Panc1 (cell line): ENCODE data around the gene RPL7A. TPM values are rescaled to one million over a fixed set of nuclear protein-coding genes. Genes with fewer than 3 reads are reported as not detected.

Experiments
- ATAC-seq: fragments of 200-7000 bp; cut with Tn5 transposase; 2 replicates; pipeline ENCODE4 v1.9.1; 2020; ENCODE audit warnings: mild to moderate bottlenecking, moderate library complexity
- BruUV-seq: library from RNA; stranded (reverse); fragments of 400-500 nt; replicated peaks from 2 replicates; lab custom pipeline; 2021; lab: Mats Ljungman, UMichigan
- CTCF ChIA-PET: fragments of 300-600 bp; sonication (Branson Sonifier 250); formaldehyde crosslinking; loops from one replicate; lab custom pipeline; 2022; ENCODE audit warnings: antibody characterized with exemption; lab: Charles Lee
- POLR2A ChIA-PET: fragments of 300-600 bp; sonication (Branson Sonifier 250); formaldehyde crosslinking; loops from one replicate; lab custom pipeline; 2022; ENCODE audit warnings: antibody characterized with exemption; lab: Charles Lee
- DNase-seq: peaks from one replicate; pipeline ENCODE4 v3.0.0-alpha.2; 2010; ENCODE audit warnings: low read depth, low spot score
- H3K27ac ChIP-seq: 2 replicates; pipeline ENCODE4 v1.5.1; 2011; ENCODE audit warnings: mild to moderate bottlenecking, low read length, inconsistent platforms
- H3K27me3 ChIP-seq: fragments of 200-500 bp; sonication (Bioruptor generic); 2 replicates; pipeline ENCODE4 v1.6.0; 2014; ENCODE audit warnings: low read length, inconsistent platforms; ENCODE audit not compliant: control insufficient read depth, insufficient read depth
- H3K36me3 ChIP-seq: fragments of 200-500 bp; sonication (Bioruptor generic); 2 replicates; pipeline ENCODE4 v1.5.1; 2014; ENCODE audit warnings: inconsistent platforms, mild to moderate bottlenecking, low read length, moderate library complexity; ENCODE audit not compliant: control insufficient read depth, insufficient read depth
- H3K4me1 ChIP-seq: 2 replicates; pipeline ENCODE4 v1.5.1; 2011; ENCODE audit warnings: inconsistent platforms, mild to moderate bottlenecking, low read length, moderate library complexity; ENCODE audit not compliant: control insufficient read depth, insufficient read depth
- H3K4me3 ChIP-seq, 2 experiments: 2 replicates each; pipeline ENCODE4 v1.5.1; 2011 to 2012; ENCODE audit warnings: low read depth in 2 of 2, low read length in 2 of 2, mild to moderate bottlenecking in 2 of 2, inconsistent platforms in 1 of 2, moderate library complexity in 1 of 2
- H3K9me3 ChIP-seq: fragments of 200-500 bp; sonication (Bioruptor generic); 2 replicates; pipeline ENCODE4 v1.5.1; 2014; ENCODE audit warnings: low read depth, mild to moderate bottlenecking, inconsistent platforms, low read length, moderate library complexity; ENCODE audit not compliant: control insufficient read depth, insufficient read depth
- CTCF ChIP-seq: fragments of 450-650 bp; IDR thresholded peaks from 2 replicates; pipeline ENCODE4 v1.5.1; 2017; ENCODE audit warnings: mild to moderate bottlenecking
- POLR2AphosphoS5 ChIP-seq: IDR thresholded peaks from 2 replicates; pipeline ENCODE4 v1.6.1; 2012; ENCODE audit warnings: mild to moderate bottlenecking, low read depth, low read length, moderate library complexity
- REST ChIP-seq, 2 experiments: IDR thresholded peaks; 2 replicates each; pipeline ENCODE4 v1.6.1; 2011 to 2012; ENCODE audit warnings: low read depth in 2 of 2, control low read depth in 1 of 2, low read length in 1 of 2, mild to moderate bottlenecking in 1 of 2, moderate library complexity in 1 of 2; ENCODE audit not compliant: insufficient read depth in 1 of 2
- SIN3A ChIP-seq: IDR thresholded peaks from 2 replicates; pipeline ENCODE4 v1.6.1; 2012; ENCODE audit warnings: low read depth, mild to moderate bottlenecking, low read length, moderate library complexity, borderline replicate concordance; ENCODE audit not compliant: insufficient read depth
- TCF7L2 ChIP-seq: IDR thresholded peaks from 2 replicates; pipeline ENCODE4 v1.6.1; 2011; ENCODE audit warnings: mild to moderate bottlenecking, low read depth, low read length, inconsistent platforms
- in situ Hi-C: cut with HindIII; loops from 2 replicates; pipeline ENCODE4 v1.10.0; 2016; ENCODE audit warnings: low sequenced_read_pairs, low pct_unique_long_range_greater_than_20kb
- intact Hi-C: fragments of 100-400 bp; cut with micrococcal nuclease; formaldehyde crosslinking; loops from one replicate; pipeline ENCODE4 v1.10.0; 2022; ENCODE audit not compliant: unreplicated experiment
- total RNA-seq: library from RNA; stranded (reverse); gene quantifications from one replicate; pipeline ENCODE4 v1.2.1, GENCODE V29; 2021; ENCODE audit not compliant: unreplicated experiment

The RPL7A gene
- total RNA-seq, 1 experiment from 2014 or later, result 1,104 TPM

GRCh38 chr9:133393399-133393798, 45.4 kb downstream of the RPL7A start:
- ChIA-PET POLR2A (no interaction called here), CTCF (no interaction called here)
- DNase-seq (no peak), ATAC-seq (no peak)
- no peak overlapping the region for H3K4me3 ChIP-seq
- intact Hi-C loops (no loop called here), in situ Hi-C loops (no loop called here)
- no TSS peak for BruUV-seq
- no peaks in the 10 kb centered on the region for H3K27me3 ChIP-seq
- TF ChIP-seq REST (IDR thresholded peaks at IDR 0.05; ENCODE audit: insufficient read depth in 1 of 2, low read depth in 2 of 2, low read length in 1 of 2) (no peak), TCF7L2 (no peak), SIN3A (no peak)
- no peaks in the 10 kb centered on the region for H3K36me3 ChIP-seq
- no peaks in the 10 kb centered on the region for H3K4me1 ChIP-seq
- H3K27ac ChIP-seq, result no peak overlapping the region
- H3K9me3 ChIP-seq, result no peaks in the 10 kb centered on the region

GRCh38 chr9:133394687-133395271, 46.8 kb downstream of the RPL7A start:
- Histone ChIP-seq H3K36me3 (no peaks in the 10 kb centered on the region), H3K4me3 (no peak overlapping the region), H3K4me1 (no peaks in the 10 kb centered on the region), H3K27me3 (no peaks in the 10 kb centered on the region), H3K9me3 (no peaks in the 10 kb centered on the region), H3K27ac (no peak overlapping the region)
- intact Hi-C loops, result no loop called here
- BruUV-seq, result no TSS peak
- in situ Hi-C loops, result no loop called here
- DNase-seq, result no peak
- ChIA-PET POLR2A (no interaction called here), CTCF (no interaction called here)
- TF ChIP-seq CTCF, result no peak
- ATAC-seq, result no peak

GRCh38 chr9:133396952-133397351, 48.9 kb downstream of the RPL7A start:
- CTCF ChIA-PET, result no interaction called here
- no TSS peak for BruUV-seq
- no peaks in the 10 kb centered on the region for H3K4me1 ChIP-seq
- no peaks in the 10 kb centered on the region for H3K9me3 ChIP-seq
- no peak overlapping the region for H3K4me3 ChIP-seq
- in situ Hi-C loops, result no loop called here
- no peaks in the 10 kb centered on the region for H3K36me3 ChIP-seq
- TF ChIP-seq TCF7L2 (no peak), POLR2AphosphoS5 (no peak), CTCF (peak; percentile 16; the same call in 1 of the 2 replicates)
- ATAC-seq (peak; percentile 54; the same call in 1 of the 2 replicates), DNase-seq (no peak)
- no peak overlapping the region for H3K27ac ChIP-seq
- intact Hi-C loops, result no loop called here
- POLR2A ChIA-PET, result interaction anchor here (0.7 kb wide), 1 partner anchor 284 kb away, joined by 3 read pairs; no protein-coding TSS in a partner anchor
- H3K27me3 ChIP-seq, result no peaks in the 10 kb centered on the region
